ENCODE data around the gene CFAP299.
A peak's percentile ranks its signal among the peaks of the same experiment; 100 is the strongest.

Gene CFAP299

DNA sequence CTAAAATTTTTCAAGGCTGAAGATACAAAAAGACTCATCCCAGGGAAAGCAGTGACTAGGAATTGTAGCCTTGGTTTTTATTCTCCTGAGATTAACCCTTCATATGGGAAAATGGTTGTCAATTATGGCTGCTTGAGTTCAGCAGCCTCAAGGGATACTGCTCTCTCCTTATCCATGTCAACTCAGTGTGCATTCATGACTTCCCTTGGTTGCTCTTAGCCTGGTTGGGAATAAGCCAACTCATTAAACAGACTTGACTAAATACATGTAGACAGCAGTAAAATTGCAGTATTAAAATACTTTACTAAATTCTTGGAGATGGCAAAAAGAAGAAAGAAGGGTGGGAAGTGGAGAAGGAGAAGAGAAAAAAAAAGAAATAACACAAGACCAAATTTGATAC, 650.5 kb downstream of the CFAP299 start:
- DNase-seq (ENCODE audit: low read depth): no peak
- no peak overlapping the region for H3K4me3 ChIP-seq (ENCODE audit: low read depth, low read length)
- TF ChIP-seq, protein P1, sequence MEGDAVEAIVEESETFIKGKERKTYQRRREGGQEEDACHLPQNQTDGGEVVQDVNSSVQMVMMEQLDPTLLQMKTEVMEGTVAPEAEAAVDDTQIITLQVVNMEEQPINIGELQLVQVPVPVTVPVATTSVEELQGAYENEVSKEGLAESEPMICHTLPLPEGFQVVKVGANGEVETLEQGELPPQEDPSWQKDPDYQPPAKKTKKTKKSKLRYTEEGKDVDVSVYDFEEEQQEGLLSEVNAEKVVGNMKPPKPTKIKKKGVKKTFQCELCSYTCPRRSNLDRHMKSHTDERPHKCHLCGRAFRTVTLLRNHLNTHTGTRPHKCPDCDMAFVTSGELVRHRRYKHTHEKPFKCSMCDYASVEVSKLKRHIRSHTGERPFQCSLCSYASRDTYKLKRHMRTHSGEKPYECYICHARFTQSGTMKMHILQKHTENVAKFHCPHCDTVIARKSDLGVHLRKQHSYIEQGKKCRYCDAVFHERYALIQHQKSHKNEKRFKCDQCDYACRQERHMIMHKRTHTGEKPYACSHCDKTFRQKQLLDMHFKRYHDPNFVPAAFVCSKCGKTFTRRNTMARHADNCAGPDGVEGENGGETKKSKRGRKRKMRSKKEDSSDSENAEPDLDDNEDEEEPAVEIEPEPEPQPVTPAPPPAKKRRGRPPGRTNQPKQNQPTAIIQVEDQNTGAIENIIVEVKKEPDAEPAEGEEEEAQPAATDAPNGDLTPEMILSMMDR (IDR thresholded peaks at IDR 0.05; ENCODE audit: control insufficient read depth, extremely low read depth, insufficient read depth): no peak

DNA sequence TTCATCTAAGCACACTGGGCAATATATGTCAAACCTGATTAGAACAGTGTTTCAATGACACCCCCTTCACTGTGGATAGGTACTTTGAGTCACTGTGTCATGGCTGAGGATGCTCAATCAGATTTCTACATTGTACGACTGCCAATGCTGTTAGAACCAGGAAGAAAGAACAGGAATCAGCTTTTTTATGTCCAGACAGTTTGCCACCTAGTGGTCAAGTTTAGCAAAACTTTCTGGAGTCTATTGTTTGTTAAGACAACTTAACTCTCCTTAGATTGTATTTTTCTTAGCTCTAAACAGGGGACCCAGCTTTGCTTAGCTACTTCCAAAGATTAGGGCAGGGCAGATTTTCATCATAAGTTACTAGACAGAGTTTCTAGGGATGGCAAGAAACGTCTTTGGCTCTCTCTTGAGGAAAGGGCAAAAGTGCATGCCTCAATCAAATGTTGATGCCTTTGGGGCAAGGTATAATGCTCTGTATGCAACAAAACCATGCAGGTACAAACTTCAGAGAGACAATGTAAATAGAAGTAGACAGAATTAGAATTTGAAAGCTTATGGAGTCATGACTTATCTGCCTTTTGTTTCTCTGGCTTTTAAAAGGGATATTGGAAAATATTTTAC, 654.5 kb downstream of the CFAP299 start:
- TF ChIP-seq, protein P1 (IDR thresholded peaks at IDR 0.05; ENCODE audit: control insufficient read depth, extremely low read depth, insufficient read depth): peak; percentile 57
- no peak overlapping the region for H3K4me3 ChIP-seq (ENCODE audit: low read depth, low read length)
- DNase-seq (ENCODE audit: low read depth): peak; percentile 59

DNA sequence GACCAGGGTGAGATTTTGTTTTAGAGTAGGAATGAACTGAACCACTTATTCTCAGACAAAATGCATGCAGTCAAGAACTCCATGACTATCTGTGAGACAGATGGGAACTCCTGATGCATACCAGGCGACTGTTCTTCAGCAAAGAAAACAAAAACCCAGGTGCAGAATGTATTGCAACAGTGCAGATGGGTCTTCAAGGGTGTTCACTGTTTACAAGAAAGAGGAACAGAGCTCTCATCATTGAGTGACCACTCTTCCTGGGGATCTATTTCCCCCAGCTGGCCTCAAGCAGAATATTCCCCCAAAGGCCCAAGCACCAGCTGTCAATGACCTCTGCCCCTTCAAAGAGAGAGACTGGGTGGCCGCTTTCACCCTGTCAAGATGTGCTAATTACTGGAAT, 655.3 kb downstream of the CFAP299 start:
- TF ChIP-seq, protein P1 (IDR thresholded peaks at IDR 0.05; ENCODE audit: control insufficient read depth, extremely low read depth, insufficient read depth): no peak
- DNase-seq (ENCODE audit: low read depth): no peak
- no peak overlapping the region for H3K4me3 ChIP-seq (ENCODE audit: low read depth, low read length)

DNA sequence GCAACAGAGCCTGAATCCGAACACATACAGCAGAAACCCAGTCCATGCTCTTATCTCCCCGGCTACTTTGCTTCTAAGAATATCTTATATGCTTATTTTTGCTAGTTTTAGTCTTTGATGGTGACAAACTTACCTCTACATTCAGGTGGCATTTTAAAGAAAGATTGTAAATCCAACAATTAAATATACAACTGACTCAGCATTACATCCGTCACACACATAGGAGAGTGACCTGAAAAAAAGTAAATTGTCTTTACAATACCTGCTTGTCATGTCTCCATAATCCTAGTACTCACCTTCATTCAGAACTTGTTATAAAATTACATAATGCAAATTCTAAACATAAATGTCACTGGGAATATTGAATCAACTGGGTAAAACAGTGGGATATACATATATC, 664.4 kb downstream of the CFAP299 start:
- TF ChIP-seq, protein P1 (IDR thresholded peaks at IDR 0.05; ENCODE audit: control insufficient read depth, extremely low read depth, insufficient read depth): no peak
- DNase-seq (ENCODE audit: low read depth): no peak
- no peak overlapping the region for H3K4me3 ChIP-seq (ENCODE audit: low read depth, low read length)

DNA sequence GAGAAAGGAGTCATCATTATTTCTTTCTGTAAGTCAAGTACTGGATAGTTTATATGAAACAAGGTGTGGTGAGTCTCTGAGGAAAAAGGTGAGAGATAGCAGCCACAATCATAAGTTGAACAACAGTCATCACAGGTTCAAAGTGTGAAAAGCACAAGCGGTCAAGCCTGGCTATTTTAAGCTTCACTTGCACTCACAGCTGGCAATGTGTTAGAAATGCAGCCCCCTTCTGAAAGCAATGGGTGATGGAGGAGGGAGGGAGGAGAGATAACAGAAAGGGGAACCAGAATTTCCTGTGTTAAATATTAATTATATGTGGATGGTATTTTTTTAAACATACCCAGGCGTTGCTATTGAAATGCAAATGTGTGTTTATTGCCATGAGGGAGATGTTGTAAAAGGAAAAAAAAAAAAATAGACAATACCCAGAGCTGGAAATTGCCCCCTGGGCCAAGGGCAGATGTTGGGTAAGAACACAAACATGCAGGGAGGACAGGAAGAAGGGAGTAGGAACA, 668.1 kb downstream of the CFAP299 start:
- TF ChIP-seq, protein P1 (IDR thresholded peaks at IDR 0.05; ENCODE audit: control insufficient read depth, extremely low read depth, insufficient read depth): no peak
- no peak for DNase-seq (ENCODE audit: low read depth)
- no peak overlapping the region for H3K4me3 ChIP-seq (ENCODE audit: low read depth, low read length)

DNA sequence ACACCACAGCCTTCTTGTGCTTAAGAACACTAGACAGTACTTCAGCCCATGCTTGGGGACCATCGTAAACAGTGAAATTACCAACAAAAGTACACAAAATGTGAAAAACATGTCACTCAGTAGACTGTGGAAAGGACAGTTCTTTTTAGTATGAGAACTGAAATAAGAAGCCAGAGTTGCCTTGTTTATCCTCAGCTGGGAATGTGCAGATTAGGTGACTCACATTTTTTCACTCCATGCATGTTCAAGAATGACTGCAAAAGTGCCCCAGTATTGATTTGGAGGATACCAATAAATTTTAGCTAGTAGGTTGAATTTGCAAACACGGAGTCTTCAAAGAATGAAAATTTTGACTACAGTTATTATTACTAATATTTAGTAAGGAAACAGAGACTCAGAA, 671.9 kb downstream of the CFAP299 start:
- TF ChIP-seq, protein P1 (IDR thresholded peaks at IDR 0.05; ENCODE audit: control insufficient read depth, extremely low read depth, insufficient read depth): no peak

More for the DNA sequence above, 671.9 kb downstream of the CFAP299 start:
- H3K4me3 ChIP-seq (ENCODE audit: low read depth, low read length): no peak overlapping the region
- no peak for DNase-seq (ENCODE audit: low read depth)
